K562 (cell line): ENCODE measurements around the gene HMG20B. TPM values are rescaled to one million over a fixed set of nuclear protein-coding genes. Genes with fewer than 3 reads are reported as not detected.

Experiments
- ARHGAP35 ChIP-seq: fragments of 450-650 bp; IDR thresholded peaks from 2 replicates; pipeline ENCODE4 v1.6.1; 2018; ENCODE audit not compliant: partially characterized antibody
- ARID2 ChIP-seq: fragments of 450-650 bp; IDR thresholded peaks from 2 replicates; pipeline ENCODE4 v1.6.1; 2017; ENCODE audit warnings: antibody characterized with exemption, mild to moderate bottlenecking
- ATF4 ChIP-seq: fragments of 450-650 bp; formaldehyde crosslinking; IDR thresholded peaks from 2 replicates; pipeline ENCODE4 v1.4.0; 2022; ENCODE audit warnings: mild to moderate bottlenecking, moderate library complexity
- BDP1 ChIP-seq: IDR thresholded peaks from 3 replicates; pipeline ENCODE4 v1.6.1; 2011; ENCODE audit not compliant: insufficient read length, insufficient read depth
- CBX8 ChIP-seq: fragments of 200-600 bp; sonication (generic); IDR thresholded peaks from 2 replicates; pipeline ENCODE4 v1.6.1; 2012; ENCODE audit warnings: borderline replicate concordance, mixed run types, low read depth, mild to moderate bottlenecking, moderate library complexity, mixed read lengths, low read length, control low read depth, inconsistent platforms; ENCODE audit not compliant: poor library complexity, severe bottlenecking; ENCODE audit errors: extremely low read depth
- E2F8 ChIP-seq: fragments of 450-650 bp; IDR thresholded peaks from 2 replicates; pipeline ENCODE4 v1.7.1; 2018; ENCODE audit warnings: mild to moderate bottlenecking, low read depth; ENCODE audit not compliant: partially characterized antibody
- HMBOX1 ChIP-seq: sonication (generic); IDR thresholded peaks from 2 replicates; pipeline ENCODE4 v1.6.1; 2016
- NFYB ChIP-seq: IDR thresholded peaks from 2 replicates; pipeline ENCODE4 v1.6.1; 2011; ENCODE audit warnings: mild to moderate bottlenecking, moderate library complexity; ENCODE audit not compliant: insufficient read length; ENCODE audit errors: extremely low read depth
- PKNOX1 ChIP-seq: fragments of 450-650 bp; IDR thresholded peaks from 2 replicates; pipeline ENCODE4 v1.6.1; 2016
- THRAP3 ChIP-seq: fragments of 450-650 bp; IDR thresholded peaks from 2 replicates; pipeline ENCODE4 v1.6.1; 2016; ENCODE audit warnings: mild to moderate bottlenecking, inconsistent platforms, borderline replicate concordance
- ZBTB33 ChIP-seq: sonication (generic); formaldehyde crosslinking; IDR thresholded peaks from 2 replicates; pipeline ENCODE4 v1.8.1; 2023; ENCODE audit warnings: mild to moderate bottlenecking, missing genetic modification reagents
- ZC3H8 ChIP-seq: fragments of 450-650 bp; IDR thresholded peaks from 2 replicates; pipeline ENCODE4 v1.6.1; 2017
- ZNF175 ChIP-seq: fragments of 200-800 bp; sonication (Bioruptor generic); IDR thresholded peaks from 2 replicates; pipeline ENCODE4 v1.6.1; 2016; ENCODE audit warnings: low read depth, mild to moderate bottlenecking, missing genetic modification characterization, missing compliant biosample characterization
- ZNF24 ChIP-seq: fragments of 450-650 bp; IDR thresholded peaks from 2 replicates; pipeline ENCODE4 v1.6.1; 2016
- ZNF77 ChIP-seq: fragments of 250-450 bp; sonication (Bioruptor Pico); IDR thresholded peaks from 2 replicates; pipeline ENCODE4 v1.5.0; 2020
- polyA plus RNA-seq, 8 experiments: library from polyadenylated mRNA; depleted of rRNA in 4 of 8; stranded (reverse) in 5 of 8; unstranded in 3 of 8; fragments of >200 nt; fragmentation: Nextera tagmentation in 2 of 8; fragmentation: Illumina TruSeq in 1 of 8; extraction: Ambion mirVana in 2 of 8; extraction: Trizol in 1 of 8; gene quantifications; 2 replicates each; pipeline versions ENCODE4 v1.2.1 to v1.2.3, GENCODE V29; 2011 to 2014; ENCODE audit warnings: inconsistent platforms in 1 of 8, missing spikeins in 1 of 8
- total RNA-seq, 7 experiments: library from RNA; depleted of rRNA in 6 of 7; stranded (reverse); fragments of >200 nt in 6 of 7; fragmentation: Illumina TruSeq in 2 of 7; extraction: Trizol in 2 of 7; gene quantifications; 2 replicates each; pipeline versions ENCODE4 v1.2.1 to v1.2.3, GENCODE V29; 2011 to 2021; ENCODE audit warnings: low replicate concordance in 1 of 7
- TF ChIP-seq, protein P1 (sequence below), 2 experiments: fragments of 200-800 bp in 1 of 2; sonication (Bioruptor generic) in 1 of 2; sonication (generic) in 1 of 2; formaldehyde crosslinking in 1 of 2; IDR thresholded peaks in 1 of 2; conservative IDR thresholded peaks in 1 of 2; 2 replicates each; pipeline versions ENCODE4 v1.5.0 to v1.6.1; 2016 to 2020; ENCODE audit warnings: missing compliant biosample characterization in 1 of 2, missing genetic modification characterization in 1 of 2, missing genetic modification reagents in 1 of 2

The HMG20B gene
- total and polyA plus RNA-seq, 9 of the 15 experiments (the other 6 are each of a cell fraction or from before 2014, with no cell fraction given), result 0.35 to 172 (median 38.6) TPM

GRCh38 chr19:3605770-3606169 is 33.0 kb downstream of the HMG20B start (continued):
- TF ChIP-seq, protein P1, sequence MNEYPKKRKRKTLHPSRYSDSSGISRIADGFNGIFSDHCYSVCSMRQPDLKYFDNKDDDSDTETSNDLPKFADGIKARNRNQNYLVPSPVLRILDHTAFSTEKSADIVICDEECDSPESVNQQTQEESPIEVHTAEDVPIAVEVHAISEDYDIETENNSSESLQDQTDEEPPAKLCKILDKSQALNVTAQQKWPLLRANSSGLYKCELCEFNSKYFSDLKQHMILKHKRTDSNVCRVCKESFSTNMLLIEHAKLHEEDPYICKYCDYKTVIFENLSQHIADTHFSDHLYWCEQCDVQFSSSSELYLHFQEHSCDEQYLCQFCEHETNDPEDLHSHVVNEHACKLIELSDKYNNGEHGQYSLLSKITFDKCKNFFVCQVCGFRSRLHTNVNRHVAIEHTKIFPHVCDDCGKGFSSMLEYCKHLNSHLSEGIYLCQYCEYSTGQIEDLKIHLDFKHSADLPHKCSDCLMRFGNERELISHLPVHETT (CRISPR knock-in tag; conservative IDR thresholded peaks at IDR 0.05 in 1 of 2, IDR thresholded peaks at IDR 0.05 in 1 of 2), result no peak
- no peak for TF ChIP-seq HMBOX1
- TF ChIP-seq ZNF24, result no peak
- no peak for TF ChIP-seq ATF4 (CRISPR knock-in tag)
- TF ChIP-seq ARHGAP35, result no peak
- no peak for TF ChIP-seq CBX8
- TF ChIP-seq ZNF77, result no peak
- TF ChIP-seq THRAP3, result 0 out of 2 replicates have a peak, but pooled peaks have one; percentile 49
- no peak for TF ChIP-seq ZNF175 (CRISPR knock-in tag)
- TF ChIP-seq ZBTB33 (CRISPR knock-in tag), result no peak
- no peak for TF ChIP-seq E2F8
- 0 out of 2 replicates have a peak, but pooled peaks have one; percentile 19 for TF ChIP-seq ARID2
- TF ChIP-seq NFYB, result no peak
- no peak for TF ChIP-seq PKNOX1
- TF ChIP-seq BDP1, result no peak
- TF ChIP-seq ZC3H8, result no peak
